OCI-LY3 (cell line): Measurements from ENCODE around the gene HTR2B.
A peak's percentile ranks its signal among the peaks of the same experiment; 100 is the strongest.

Experiments
- H2AFZ ChIP-seq: fragments of 200-600, 300-600 bp; shearing (Covaris generic); 2 replicates; pipeline ENCODE4 v1.6.0; 2014; ENCODE audit warnings: antibody characterized with exemption, low read depth, low read length
- H3K27ac ChIP-seq: fragments of 200-600, 300-600 bp; sonication (generic); 2 replicates; pipeline ENCODE4 v1.5.1; 2014; ENCODE audit warnings: mild to moderate bottlenecking, low read length, moderate library complexity, mixed read lengths
- H3K27me3 ChIP-seq: fragments of 200-600, 300-600 bp; sonication (generic); 2 replicates; pipeline ENCODE4 v1.6.1; 2014; ENCODE audit warnings: low read depth, low read length, mixed read lengths
- H3K36me3 ChIP-seq: fragments of 200-600, 300-600 bp; sonication (generic); replicated peaks from 2 replicates; pipeline ENCODE3; 2014; ENCODE audit warnings: low read depth, low read length, mixed read lengths
- H3K4me1 ChIP-seq: fragments of 300-600, 200-600 bp; sonication (generic); 2 replicates; pipeline ENCODE4 v1.6.1; 2014; ENCODE audit warnings: low read length, mixed read lengths
- H3K4me2 ChIP-seq: fragments of 200-600, 300-600 bp; sonication (generic); 2 replicates; pipeline ENCODE4 v1.6.1; 2014; ENCODE audit warnings: low read length, mixed read lengths
- H3K4me3 ChIP-seq: fragments of 300-600, 200-600 bp; sonication (generic); 2 replicates; pipeline ENCODE4 v1.5.1; 2014; ENCODE audit warnings: antibody characterized with exemption, mild to moderate bottlenecking, low read length, moderate library complexity
- H3K79me2 ChIP-seq: fragments of 300-600, 200-600 bp; shearing (Covaris generic); 2 replicates; pipeline ENCODE4 v1.6.1; 2014; ENCODE audit warnings: mild to moderate bottlenecking, low read length, mixed read lengths
- H3K9ac ChIP-seq: fragments of 300-600, 200-600 bp; shearing (Covaris generic); 2 replicates; pipeline ENCODE4 v1.6.0; 2014; ENCODE audit warnings: mild to moderate bottlenecking, low read length, moderate library complexity
- H3K9me3 ChIP-seq: fragments of 200-600, 300-600 bp; shearing (Covaris generic); 2 replicates; pipeline ENCODE4 v1.6.1; 2014; ENCODE audit warnings: low read length, mixed read lengths; ENCODE audit not compliant: insufficient read depth
- H4K20me1 ChIP-seq: fragments of 200-600, 300-600 bp; sonication (generic); 2 replicates; pipeline ENCODE4 v1.6.1; 2016; ENCODE audit warnings: low read length, mixed read lengths; ENCODE audit not compliant: insufficient read depth
- CTCF ChIP-seq: fragments of 200-600, 300-600 bp; sonication (generic); IDR thresholded peaks from 2 replicates; pipeline ENCODE4 v1.5.1; 2014; ENCODE audit warnings: antibody characterized with exemption, low read length, low read depth
- EZH2phosphoT487 ChIP-seq: fragments of 200-600 bp; shearing (Covaris generic); IDR thresholded peaks from 2 replicates; pipeline ENCODE4 v1.6.1; 2018; ENCODE audit warnings: antibody characterized with exemption, mixed run types, low read depth

Gene HTR2B

GRCh38 chr2:231127936-231128335 lies 3.1 kb upstream of the HTR2B start:
- no peak overlapping the region for H3K9ac ChIP-seq
- 0 out of 2 replicates have a peak, but pooled peaks cover 3% of the 10 kb centered on the region for H3K79me2 ChIP-seq
- no peaks in the 10 kb centered on the region for H3K9me3 ChIP-seq
- H3K36me3 ChIP-seq = no peaks in the 10 kb centered on the region
- H3K4me3 ChIP-seq = no peak overlapping the region
- H3K4me2 ChIP-seq = no peak overlapping the region
- no peak overlapping the region for H2AFZ ChIP-seq
- TF ChIP-seq CTCF (no peak), EZH2phosphoT487 (no peak)
- H3K27me3 ChIP-seq = no peaks in the 10 kb centered on the region
- no peaks in the 10 kb centered on the region for H4K20me1 ChIP-seq
- peaks cover 22% of the 10 kb centered on the region for H3K4me1 ChIP-seq
- H3K27ac ChIP-seq = no peak overlapping the region

GRCh38 chr2:231127480-231127879 lies 2.6 kb upstream of the HTR2B start:
- Histone ChIP-seq H3K36me3 (no peaks in the 10 kb centered on the region), H3K9me3 (no peaks in the 10 kb centered on the region), H3K27ac (no peak overlapping the region), H3K27me3 (no peaks in the 10 kb centered on the region), H2AFZ (no peak overlapping the region), H3K9ac (no peak overlapping the region), H3K4me3 (no peak overlapping the region), H4K20me1 (no peaks in the 10 kb centered on the region), H3K4me1 (peaks cover 27% of the 10 kb centered on the region), H3K79me2 (0 out of 2 replicates have a peak, but pooled peaks cover under 1% of the 10 kb centered on the region), H3K4me2 (no peak overlapping the region)
- TF ChIP-seq CTCF (no peak), EZH2phosphoT487 (no peak)

GRCh38 chr2:231126123-231126522 lies 1.3 kb upstream of the HTR2B start:
- Histone ChIP-seq H3K9ac (no peak overlapping the region), H3K27me3 (no peaks in the 10 kb centered on the region), H3K4me1 (peaks cover 27% of the 10 kb centered on the region), H3K4me3 (no peak overlapping the region), H3K4me2 (no peak overlapping the region), H3K79me2 (no peaks in the 10 kb centered on the region), H2AFZ (no peak overlapping the region), H4K20me1 (no peaks in the 10 kb centered on the region), H3K9me3 (no peaks in the 10 kb centered on the region), H3K36me3 (no peaks in the 10 kb centered on the region), H3K27ac (no peak overlapping the region)
- no peak for TF ChIP-seq CTCF
- no peak for TF ChIP-seq EZH2phosphoT487

- TF ChIP-seq EZH2phosphoT487 = no peak
- TF ChIP-seq CTCF = no peak
- Histone ChIP-seq H3K79me2 (no peaks in the 10 kb centered on the region), H3K4me2 (peak overlapping the region; percentile 24), H3K27me3 (no peaks in the 10 kb centered on the region), H3K4me1 (peaks cover 29% of the 10 kb centered on the region), H4K20me1 (no peaks in the 10 kb centered on the region), H3K36me3 (no peaks in the 10 kb centered on the region), H2AFZ (no peak overlapping the region), H3K27ac (no peak overlapping the region), H3K9ac (no peak overlapping the region), H3K4me3 (no peak overlapping the region), H3K9me3 (no peaks in the 10 kb centered on the region)
Observed at GRCh38 chr2:231123362-231123898, 1.4 kb downstream of the HTR2B start.
